Mucosa of stomach (tissue), 1 donor: ENCODE measurements around the gene KCTD5.
A peak's percentile ranks its signal among the peaks of the same experiment; 100 is the strongest.

ENCODE experiments used
- H3K27me3 ChIP-seq: one replicate; pipeline ENCODE4 v1.7.0; 2013; ENCODE audit warnings: mild to moderate bottlenecking, low read length; ENCODE audit not compliant: control insufficient read depth, insufficient read depth
- H3K36me3 ChIP-seq: one replicate; pipeline ENCODE4 v1.7.0; 2013; ENCODE audit warnings: low read length; ENCODE audit not compliant: control insufficient read depth, insufficient read depth
- H3K4me1 ChIP-seq: one replicate; pipeline ENCODE4 v1.7.0; 2013; ENCODE audit warnings: mild to moderate bottlenecking, low read length; ENCODE audit not compliant: control insufficient read depth, insufficient read depth
- H3K4me3 ChIP-seq: one replicate; pipeline ENCODE4 v1.7.0; 2013; ENCODE audit warnings: low read length
- H3K9ac ChIP-seq: one replicate; pipeline ENCODE4 v1.7.0; 2013; ENCODE audit warnings: mild to moderate bottlenecking, low read length, moderate library complexity
- H3K9me3 ChIP-seq: one replicate; pipeline ENCODE4 v1.7.0; 2013; ENCODE audit warnings: mild to moderate bottlenecking, low read length, moderate library complexity; ENCODE audit not compliant: control insufficient read depth
- donor health status: Pancreatic carcinoma.

Gene KCTD5

DNA sequence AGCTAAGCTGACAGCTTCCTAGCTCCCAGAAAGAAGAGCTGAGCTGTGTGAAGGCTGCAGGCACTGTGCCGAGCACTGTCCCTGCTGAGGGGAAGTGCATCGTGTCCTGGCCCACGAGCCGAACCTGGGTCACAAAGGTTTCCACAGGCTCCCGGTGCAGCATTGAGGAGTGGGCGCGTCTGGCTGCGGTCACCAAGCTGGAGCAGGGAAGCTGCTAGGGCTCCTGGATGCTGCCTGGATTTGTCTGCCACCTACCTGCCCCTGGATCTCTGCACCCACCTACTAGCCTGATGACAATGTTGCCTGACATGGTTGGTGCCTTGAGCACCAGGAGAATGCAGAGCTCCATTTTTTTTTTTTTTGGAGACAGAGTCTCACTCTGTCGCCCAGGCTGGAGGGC lies 63.6 kb downstream of the KCTD5 start:
- Histone ChIP-seq H3K27me3 (no peaks in the 10 kb centered on the region), H3K4me3 (no peak overlapping the region), H3K36me3 (no peaks in the 10 kb centered on the region), H3K4me1 (no peaks in the 10 kb centered on the region), H3K9me3 (no peaks in the 10 kb centered on the region), H3K9ac (no peak overlapping the region)

DNA sequence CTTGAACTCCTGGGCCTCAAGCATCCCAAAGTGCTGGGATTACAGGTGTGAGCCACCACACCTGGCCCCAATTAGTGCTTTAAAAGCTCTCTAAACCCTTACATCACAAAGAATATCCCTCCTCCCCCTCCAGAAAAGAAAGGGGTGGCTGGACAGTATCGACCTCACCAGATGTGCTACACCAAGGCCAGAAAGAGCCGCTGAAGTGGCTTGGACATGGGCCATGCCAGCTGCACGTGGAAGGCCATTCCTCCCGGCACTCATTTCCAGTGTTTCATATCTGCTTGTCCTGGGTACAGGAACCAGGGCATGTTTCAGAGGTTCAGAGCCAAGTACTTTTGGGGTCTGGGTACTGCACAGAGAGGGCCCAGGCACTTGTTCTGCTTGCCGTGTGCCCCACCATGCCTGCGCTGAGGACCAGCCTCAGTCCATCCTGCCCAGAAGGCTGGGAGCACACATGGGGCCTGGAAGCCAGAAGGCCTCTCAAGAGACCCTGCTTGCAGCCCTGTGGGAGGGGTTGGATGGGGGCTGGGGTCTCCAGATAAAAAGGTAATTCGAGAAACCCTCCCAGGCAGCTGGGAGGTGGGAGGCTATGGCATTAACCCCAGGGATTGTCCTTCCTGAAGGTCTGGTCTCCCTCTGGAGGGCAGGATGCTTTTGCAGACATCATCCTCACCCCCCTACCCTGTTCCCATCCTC lies 66.6 kb downstream of the KCTD5 start:
- Histone ChIP-seq H3K4me1 (peaks cover 11% of the 10 kb centered on the region), H3K9ac (no peak overlapping the region), H3K27me3 (no peaks in the 10 kb centered on the region), H3K9me3 (no peaks in the 10 kb centered on the region), H3K4me3 (no peak overlapping the region), H3K36me3 (no peaks in the 10 kb centered on the region)

DNA sequence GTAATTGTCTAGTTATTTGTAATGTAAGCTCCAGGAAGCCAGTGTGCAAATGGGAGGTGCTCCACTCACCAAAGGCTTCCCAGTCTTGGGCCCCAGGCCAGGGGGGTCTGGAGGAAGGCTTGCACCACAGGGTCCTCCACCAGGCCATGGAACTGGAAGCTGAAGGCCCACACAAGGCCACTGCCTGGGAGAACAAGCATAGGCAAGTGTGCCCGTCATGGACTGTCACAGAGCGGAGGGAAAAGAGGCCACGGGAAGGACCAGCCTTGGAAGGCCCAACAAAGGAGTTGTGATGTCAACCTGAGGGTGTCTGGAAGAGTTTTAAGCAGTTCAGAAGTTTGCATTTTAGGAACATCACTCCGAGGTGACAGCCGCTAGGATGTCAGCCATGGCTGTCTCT lies 67.2 kb downstream of the KCTD5 start:
- Histone ChIP-seq H3K4me1 (peaks cover 11% of the 10 kb centered on the region), H3K9me3 (no peaks in the 10 kb centered on the region), H3K9ac (no peak overlapping the region), H3K36me3 (no peaks in the 10 kb centered on the region), H3K4me3 (no peak overlapping the region), H3K27me3 (no peaks in the 10 kb centered on the region)

DNA sequence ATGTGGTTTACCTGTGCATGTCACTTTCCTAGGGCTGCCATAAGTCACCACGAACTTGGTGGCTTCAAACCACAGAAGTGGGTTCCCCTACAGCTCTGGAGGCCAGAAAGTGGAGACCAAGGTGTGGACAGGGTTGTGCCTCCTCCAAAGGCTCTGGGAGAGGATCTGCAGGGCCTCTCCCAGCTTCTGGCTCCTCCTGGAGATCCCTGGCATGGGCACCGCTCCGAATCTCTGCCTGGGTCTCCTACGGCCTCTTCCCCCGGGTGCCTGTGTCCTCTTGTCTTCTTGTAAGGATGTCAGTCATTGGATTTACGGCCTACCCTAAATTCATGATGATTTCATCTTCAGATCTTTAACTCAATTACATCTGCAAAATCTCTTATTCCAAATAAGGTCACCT lies 67.6 kb downstream of the KCTD5 start:
- Histone ChIP-seq H3K9me3 (no peaks in the 10 kb centered on the region), H3K9ac (no peak overlapping the region), H3K27me3 (no peaks in the 10 kb centered on the region), H3K36me3 (no peaks in the 10 kb centered on the region), H3K4me3 (no peak overlapping the region), H3K4me1 (peaks cover 13% of the 10 kb centered on the region)

DNA sequence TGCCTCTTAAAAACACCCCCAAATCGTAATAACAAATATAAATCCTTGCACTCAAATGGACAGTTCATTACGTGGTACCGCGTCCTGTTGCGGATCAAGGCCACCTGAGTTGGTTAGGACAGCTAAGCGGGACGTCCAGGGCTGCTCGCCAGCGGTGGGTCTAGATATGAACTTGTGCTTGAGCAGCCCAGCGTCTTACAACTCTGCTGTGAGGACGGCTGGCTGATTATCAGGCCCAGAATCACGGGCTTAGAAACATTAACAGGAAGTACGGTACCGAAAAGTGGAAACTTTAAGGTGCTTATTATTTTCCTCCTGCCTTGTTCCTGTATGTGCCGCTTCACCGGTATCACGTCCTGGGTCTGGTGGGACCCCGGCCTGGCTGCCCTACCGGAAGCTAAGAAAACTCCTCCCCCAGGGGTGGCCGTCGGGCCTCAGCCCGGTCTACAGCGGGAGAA lies 69.3 kb downstream of the KCTD5 start:
- Histone ChIP-seq H3K36me3 (peaks cover 3% of the 10 kb centered on the region), H3K9me3 (no peaks in the 10 kb centered on the region), H3K4me1 (peaks cover 27% of the 10 kb centered on the region), H3K9ac (peak overlapping the region; percentile 84), H3K4me3 (peak overlapping the region; percentile 29), H3K27me3 (no peaks in the 10 kb centered on the region)

DNA sequence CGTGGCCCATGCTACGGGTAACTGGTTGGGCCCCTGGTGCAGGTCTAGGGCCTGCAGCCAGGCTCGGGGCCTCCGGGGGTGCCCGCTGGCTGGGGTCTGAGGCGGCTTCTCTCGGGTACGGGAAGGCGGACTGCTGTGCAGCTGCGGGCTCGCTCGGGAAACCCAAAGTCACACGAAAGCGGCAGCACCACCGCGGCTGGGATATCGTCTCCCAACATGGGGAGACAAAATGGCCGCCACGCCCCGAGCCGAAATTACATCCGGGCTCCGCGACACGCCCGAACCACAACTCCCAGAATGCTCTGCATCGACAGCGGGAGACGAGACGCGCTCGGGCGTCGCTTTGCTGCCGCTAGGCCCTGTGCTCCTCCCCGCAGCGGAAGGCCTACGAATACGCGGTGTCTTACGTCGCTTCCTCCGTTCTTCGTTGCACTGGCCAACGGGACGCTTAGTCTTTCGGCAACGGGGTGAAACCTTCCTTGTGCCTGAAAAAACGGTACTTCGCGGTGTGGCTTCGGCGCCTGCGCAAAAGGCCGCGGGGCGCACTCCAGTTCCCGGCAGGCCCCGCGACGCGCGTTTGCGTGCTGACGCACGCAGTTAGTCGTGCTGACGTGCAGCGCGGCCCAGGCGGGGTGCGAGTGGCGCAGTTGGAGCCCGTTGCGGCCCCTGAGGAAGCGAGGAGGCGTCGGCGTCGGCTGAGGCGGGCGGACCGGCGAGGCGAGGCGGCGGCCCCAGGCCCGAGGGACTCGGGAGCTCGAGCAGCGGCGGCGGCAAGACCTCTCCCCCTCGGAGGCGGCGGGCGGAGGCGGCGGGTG lies 69.9 kb downstream of the KCTD5 start, which contains the start of gene SRRM2:
Gene SRRM2 (plus strand): TSS at position 604 of the 815 bp plus-strand sequence. CDS start 3,727 bp downstream, outside the sequence.
- Histone ChIP-seq H3K9me3 (no peaks in the 10 kb centered on the region), H3K27me3 (no peaks in the 10 kb centered on the region), H3K4me3 (peak within 1 kb of the TSS; percentile 56), H3K9ac (peak within 1 kb of the TSS; percentile 84), H3K4me1 (peaks cover 27% of the 10 kb centered on the region), H3K36me3 (peaks cover 3% of the 10 kb centered on the region)

DNA sequence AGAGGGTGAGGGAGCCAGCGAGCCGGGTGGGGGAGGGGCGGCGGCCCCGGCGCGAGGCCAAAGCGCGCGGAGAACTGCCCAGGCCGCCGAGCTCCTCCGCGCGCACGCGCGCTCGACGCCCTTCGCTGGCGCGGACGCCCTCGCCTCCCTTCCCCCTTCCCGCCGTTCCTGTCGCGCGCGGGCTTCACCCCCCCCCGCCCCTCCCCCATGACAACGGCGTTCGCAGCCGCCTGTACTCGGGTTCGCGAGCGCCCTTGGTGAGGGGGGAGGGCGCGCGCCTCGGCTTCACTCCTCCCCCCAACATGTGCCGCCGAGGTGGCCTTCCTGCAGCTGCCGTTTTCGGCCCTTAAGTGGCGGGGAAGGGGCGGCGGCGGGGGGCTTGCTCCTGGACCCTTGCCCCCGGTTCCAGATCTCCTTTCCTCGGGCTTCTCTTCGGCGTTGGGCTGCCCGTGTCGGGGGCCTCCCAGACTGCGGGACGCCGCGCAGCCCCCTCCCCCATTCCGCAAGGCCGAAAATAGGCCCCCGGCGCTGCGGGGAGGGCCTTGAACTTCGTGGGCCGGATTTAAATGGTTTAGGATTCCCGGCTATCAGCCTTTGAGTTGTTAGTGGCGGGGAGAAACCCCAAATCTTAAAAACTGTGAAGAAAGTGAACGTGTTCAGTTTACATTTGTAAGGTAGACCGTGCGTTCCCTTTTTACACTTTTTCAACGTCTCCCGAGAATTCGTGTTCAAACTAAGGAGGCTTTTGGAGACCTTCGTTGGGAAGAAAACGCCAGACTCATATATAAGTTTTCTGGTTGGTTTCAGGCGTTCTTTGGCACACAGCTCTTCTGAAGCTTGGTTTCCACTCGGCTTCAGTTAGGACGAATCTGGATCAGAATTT lies 70.8 kb downstream of the KCTD5 start:
- Histone ChIP-seq H3K4me1 (peaks cover 27% of the 10 kb centered on the region), H3K9me3 (no peaks in the 10 kb centered on the region), H3K9ac (peak overlapping the region; percentile 84)

DNA sequence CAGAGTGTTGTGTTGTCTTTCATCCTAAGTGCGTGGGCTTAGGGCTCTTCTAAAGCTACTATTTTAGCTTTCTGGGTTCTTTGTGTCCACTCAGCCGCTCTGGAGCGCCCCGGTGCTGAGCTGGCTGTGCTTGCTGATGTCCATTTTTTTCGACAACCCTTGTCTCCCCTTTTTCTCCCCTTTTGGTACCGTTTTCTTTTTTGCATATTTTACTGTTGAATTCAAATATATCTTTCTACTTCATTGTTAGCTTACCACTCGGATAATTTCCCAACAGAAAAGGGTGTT lies 71.4 kb downstream of the KCTD5 start:
- H3K4me3 ChIP-seq = peak overlapping the region; percentile 56
- H3K4me1 ChIP-seq = peaks cover 27% of the 10 kb centered on the region
- H3K27me3 ChIP-seq = no peaks in the 10 kb centered on the region
- no peaks in the 10 kb centered on the region for H3K9me3 ChIP-seq
- peak overlapping the region; percentile 76 for H3K9ac ChIP-seq
- peaks cover 8% of the 10 kb centered on the region for H3K36me3 ChIP-seq

More for the DNA sequence above, 70.8 kb downstream of the KCTD5 start:
- no peaks in the 10 kb centered on the region for H3K27me3 ChIP-seq
- H3K36me3 ChIP-seq = peaks cover 3% of the 10 kb centered on the region
- peak overlapping the region; percentile 56 for H3K4me3 ChIP-seq

DNA sequence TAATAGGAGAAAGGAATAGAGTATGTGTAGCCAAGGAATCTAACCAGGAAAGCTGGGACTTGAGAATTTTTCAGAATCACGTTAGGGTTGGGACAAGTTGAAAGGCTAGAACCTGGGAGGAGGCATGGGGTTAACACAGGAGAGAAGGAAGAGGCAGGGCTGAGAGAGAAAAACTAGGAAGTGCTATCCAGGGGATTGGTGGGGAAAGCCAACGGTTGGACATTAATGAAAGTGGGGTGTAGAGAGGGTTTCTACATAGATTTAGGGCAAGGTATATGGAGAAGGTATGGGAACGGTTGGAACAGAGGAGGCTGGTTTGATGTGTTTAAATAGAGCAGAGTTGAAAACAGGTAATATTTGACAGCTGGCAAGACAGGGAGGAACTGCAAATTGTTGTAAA lies 72.8 kb downstream of the KCTD5 start:
- H3K27me3 ChIP-seq = no peaks in the 10 kb centered on the region
- H3K9me3 ChIP-seq = no peaks in the 10 kb centered on the region
- H3K4me1 ChIP-seq = peaks cover 27% of the 10 kb centered on the region
- peaks cover 23% of the 10 kb centered on the region for H3K36me3 ChIP-seq
- peak overlapping the region; percentile 21 for H3K4me3 ChIP-seq
- H3K9ac ChIP-seq = peak overlapping the region; percentile 76

DNA sequence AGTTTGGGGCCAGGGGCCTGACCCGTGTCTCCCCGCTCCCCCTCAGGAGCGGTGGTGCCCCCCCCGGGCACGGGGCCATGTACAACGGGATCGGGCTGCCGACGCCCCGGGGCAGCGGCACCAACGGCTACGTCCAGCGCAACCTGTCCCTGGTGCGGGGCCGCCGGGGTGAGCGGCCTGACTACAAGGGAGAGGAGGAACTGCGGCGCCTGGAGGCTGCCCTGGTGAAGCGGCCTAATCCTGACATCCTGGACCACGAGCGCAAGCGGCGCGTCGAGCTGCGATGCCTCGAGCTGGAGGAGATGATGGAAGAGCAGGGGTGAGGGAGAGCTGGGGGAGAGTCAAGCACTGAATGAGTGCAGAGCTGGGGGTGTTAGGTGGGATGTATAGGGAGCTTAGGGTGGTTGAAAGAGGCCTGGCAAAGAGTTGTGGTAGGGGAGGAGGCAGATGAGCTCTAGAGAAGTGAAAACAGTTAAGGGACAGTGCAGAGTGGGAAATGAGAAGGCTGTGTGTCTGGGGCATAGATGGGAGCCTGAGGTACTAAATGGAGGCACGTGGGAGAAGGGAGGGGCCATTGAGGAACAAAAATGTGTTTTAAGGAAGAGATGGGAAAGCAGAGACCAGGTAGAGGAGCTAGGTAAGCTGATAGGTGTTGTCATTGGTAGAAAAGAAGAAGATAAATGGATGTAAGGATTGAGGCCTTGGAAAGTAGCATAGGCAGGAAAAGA lies 74.1 kb downstream of the KCTD5 start:
- H3K4me1 ChIP-seq = peaks cover 23% of the 10 kb centered on the region
- H3K36me3 ChIP-seq = peaks cover 27% of the 10 kb centered on the region
- no peak overlapping the region for H3K9ac ChIP-seq
- no peaks in the 10 kb centered on the region for H3K27me3 ChIP-seq
- H3K4me3 ChIP-seq = no peak overlapping the region
- no peaks in the 10 kb centered on the region for H3K9me3 ChIP-seq

DNA sequence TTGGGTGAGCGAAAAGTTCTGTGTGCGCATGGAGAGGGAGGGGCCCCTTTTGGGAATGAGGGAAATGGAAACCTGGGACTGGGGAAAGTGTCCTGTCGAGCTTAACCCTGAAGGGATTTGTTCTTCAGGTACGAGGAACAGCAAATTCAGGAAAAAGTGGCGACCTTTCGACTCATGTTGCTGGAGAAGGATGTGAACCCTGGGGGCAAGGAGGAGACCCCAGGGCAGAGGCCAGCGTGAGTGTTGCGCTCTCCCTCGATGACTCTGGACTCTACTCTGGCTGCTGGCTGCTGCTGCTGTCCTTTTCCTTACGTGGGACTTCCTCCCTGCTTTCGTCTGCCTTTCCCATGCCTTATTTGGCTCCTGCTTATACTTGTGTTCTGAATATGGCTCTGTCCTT lies 75.0 kb downstream of the KCTD5 start:
- Histone ChIP-seq H3K4me1 (peaks cover 16% of the 10 kb centered on the region), H3K27me3 (no peaks in the 10 kb centered on the region), H3K36me3 (peaks cover 36% of the 10 kb centered on the region)

More for the DNA sequence above, 75.0 kb downstream of the KCTD5 start:
- no peak overlapping the region for H3K4me3 ChIP-seq
- no peaks in the 10 kb centered on the region for H3K9me3 ChIP-seq
- no peak overlapping the region for H3K9ac ChIP-seq
